HG03521 (cell line): ENCODE results near the gene SERPINB5.

Source experiments
- ATAC-seq: cut with Tn5 transposase; IDR thresholded peaks from one replicate; pipeline ENCODE4 v1.9.1; 2021; ENCODE audit warnings: mild to moderate bottlenecking, moderate library complexity; ENCODE audit not compliant: unreplicated experiment

Gene SERPINB5

DNA sequence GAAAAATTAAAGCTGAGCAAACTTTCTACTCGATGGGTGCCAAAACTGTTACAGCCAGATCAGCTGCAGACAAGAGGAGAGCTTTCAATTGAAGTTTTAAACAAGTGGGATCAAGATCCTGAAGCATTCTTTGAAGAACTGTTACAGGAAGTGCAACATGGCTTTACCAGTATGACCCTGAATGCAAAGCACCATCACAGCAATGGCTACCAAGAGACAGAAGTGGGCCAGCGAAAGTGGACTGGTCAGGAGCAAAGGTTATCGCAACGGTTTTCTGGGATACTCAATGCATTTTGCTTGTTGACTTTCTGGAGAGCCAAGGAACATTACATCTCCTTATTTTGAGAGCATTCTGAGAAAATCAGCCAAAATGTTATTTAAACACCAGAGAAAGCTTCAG lies 9.1 kb upstream of the SERPINB5 start:
- no peak for ATAC-seq

DNA sequence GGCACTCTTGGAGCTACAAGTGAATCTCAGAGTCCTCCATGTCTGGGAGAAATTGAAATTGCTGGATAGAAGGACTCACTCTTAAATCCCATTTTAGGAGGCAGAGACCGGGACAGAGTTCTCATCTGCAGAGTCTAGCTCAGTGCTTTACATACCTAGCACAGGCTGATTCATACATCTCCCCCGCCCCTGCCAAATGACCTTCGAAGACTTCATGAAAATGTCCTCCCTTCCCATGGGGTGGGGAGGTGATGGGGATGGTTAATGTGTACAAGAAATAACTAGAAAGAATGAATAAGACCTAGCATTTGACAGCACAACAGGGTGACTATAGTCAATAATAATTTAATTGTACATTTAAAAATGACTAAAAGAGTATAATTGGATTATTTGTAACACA lies 8.2 kb upstream of the SERPINB5 start:
- no peak for ATAC-seq

DNA sequence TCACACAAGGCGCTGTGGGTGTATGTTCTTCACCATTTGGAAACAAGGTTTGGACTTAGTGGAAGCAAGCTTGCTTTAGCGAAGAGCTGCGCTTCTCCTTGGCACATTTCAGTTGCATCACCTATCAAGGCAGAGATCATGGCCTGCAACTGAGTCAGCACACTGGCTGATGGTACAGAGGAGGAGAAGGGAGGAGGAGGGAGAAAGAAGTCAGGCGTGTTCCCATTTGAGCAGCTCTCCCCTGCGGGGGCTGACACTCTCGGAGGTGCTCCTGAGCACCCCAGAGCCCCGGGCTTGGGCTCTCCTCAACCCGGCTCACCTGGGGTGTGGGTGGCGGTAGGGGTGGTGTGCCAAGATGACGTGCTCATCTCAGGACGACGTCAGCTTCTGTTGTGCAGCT lies 6.0 kb upstream of the SERPINB5 start:
- no peak for ATAC-seq

DNA sequence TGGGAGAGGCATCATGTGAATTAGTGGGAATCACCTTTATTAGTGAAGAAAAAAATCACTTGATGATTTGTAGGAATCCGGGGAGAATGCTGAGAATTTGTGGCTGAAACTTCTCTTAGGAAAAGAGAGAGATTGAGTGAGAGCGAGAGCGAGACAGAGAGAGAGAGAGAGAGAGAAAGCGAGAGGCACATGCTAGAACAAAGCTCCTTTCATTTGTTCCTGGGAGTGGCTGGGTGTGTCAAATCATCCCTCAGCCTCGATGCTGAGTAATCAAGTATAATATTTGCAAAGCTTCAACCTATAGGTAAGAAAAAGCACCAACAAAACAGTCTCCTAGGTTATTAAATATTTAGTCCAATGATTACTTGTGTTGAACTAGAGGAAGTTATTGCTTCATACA lies 4.4 kb upstream of the SERPINB5 start:
- ATAC-seq = no peak

DNA sequence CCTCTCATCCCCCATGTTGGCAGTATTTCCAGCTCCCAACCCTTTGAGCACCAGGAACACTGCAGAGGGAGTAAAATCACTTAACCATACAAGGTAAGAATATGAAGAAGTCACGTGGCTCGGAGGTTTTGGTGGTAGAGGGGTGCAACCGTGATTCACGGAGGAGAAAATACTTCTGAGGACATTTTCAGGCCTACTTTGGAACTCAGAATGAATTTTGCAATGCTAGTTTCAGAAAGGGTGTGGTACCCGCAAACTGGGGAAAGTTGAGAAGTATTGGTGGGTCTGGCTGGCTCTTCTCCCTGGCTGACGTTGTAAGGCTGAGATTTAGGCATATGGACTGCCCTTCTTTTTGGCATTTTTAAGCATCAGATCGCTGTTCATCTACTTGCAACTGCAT lies 442 bp downstream of the SERPINB5 start:
- no peak for ATAC-seq

DNA sequence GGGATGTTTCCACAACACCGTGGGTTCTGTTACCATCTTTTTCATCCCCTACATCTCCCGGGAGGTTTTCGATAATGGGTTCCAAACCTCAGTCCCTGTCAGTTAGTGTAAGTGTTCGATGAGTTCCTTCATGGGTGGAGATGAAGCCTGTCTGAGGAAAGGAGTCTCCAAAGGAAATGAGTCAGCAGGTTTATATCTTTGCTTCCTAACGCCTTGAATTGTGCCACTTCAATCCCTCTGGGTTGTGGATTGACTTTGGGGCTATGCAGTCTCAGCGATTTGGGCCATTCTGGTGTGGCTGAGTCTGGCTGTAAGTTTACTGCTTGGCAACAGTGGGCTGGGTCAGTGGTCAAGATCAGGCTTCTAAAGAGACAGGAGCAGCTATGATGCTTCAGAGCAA lies 1.2 kb downstream of the SERPINB5 start:
- no peak for ATAC-seq

DNA sequence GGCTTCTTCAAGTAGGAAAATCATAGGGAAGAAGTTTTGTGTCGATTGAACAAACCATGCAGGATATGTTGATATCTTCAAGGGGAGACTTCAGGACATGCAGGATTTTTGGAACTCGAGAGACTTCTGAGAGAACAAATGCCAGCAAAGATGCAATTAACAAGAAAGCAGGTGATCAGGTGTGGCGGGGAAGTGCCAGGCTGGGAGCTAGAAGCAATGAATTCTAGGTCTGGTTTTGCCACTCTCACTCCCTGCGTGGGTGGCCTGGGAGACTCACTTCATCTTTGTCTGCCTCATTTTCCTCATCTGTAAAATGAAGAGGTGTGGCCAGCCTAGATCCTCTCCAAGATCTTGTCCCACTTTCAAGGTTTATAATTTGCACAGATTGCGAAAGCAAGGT lies 3.1 kb downstream of the SERPINB5 start:
- no peak for ATAC-seq

DNA sequence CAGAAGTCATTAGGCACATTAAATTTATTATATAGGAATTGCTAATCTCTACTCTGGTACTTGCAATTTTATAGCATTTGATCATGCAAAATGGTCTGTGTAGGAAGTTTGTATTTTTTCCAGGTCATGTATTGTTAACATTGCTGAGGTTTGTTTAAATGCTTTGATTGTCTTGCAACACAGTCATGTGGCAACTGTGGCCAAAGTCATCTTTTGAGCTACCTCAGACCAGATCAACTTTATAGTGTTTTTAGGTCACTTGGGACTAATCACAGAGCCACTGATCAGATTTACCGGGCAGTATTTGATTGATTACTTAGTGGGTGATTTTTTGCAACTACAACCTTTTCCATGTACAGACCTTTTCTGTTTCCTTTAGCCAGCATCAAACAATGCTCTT lies 3.7 kb downstream of the SERPINB5 start:
- no peak for ATAC-seq

DNA sequence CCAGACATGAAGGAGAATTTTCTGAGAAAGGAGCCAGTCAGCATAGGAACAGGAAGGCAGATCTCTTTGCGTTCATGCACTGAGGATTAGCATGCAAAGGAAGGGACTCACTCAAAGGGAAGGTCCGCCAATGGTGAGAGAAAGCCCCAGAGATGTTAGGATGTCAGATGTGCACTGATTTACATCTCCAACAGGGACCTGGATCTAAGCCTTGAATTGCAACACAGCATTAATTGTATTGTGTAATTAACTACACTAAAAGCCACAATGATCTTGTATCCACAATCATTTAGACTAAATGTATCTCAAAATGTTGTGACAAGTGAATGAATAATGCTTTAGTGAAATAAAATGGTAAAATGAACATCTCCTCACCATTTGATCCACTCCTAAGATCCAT lies 4.2 kb downstream of the SERPINB5 start:
- no peak for ATAC-seq

DNA sequence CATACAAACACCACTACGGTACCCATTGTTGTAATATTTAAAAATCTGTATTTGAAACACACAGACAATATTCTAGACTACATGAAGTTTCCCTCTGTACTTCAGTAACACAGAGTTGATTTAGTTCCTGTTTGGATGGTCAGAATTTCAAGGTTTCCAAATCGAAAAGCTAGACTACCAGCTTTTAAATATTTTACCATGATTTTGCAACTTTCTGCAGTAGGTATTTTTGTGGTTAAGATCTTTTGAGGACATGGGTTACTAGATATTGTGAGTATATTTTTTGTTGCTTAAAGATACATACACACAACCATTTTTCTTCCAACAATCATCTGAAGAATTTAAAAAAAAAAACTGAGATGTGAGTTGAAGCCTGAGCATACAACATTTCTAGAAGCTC lies 10.9 kb downstream of the SERPINB5 start:
- ATAC-seq = no peak

DNA sequence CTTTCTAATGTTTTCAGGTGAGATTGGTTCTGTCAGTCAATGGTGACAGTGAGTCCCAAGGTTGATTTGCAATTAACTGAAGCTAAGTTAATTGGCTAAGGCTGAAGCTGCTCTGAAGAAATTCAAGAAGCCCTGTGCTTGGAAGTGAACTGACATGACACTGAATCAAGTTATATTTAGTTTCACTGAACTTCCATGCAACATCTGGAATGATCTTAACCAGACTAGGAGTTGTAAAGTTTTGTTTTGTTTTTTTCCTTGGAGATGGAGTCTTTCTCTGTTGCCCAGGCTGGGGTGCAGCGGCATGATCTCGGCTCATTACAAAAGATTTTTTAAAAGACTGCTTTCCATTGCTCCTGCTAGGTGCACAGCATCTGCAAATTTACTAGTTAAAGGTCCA lies 11.4 kb downstream of the SERPINB5 start:
- no peak for ATAC-seq

DNA sequence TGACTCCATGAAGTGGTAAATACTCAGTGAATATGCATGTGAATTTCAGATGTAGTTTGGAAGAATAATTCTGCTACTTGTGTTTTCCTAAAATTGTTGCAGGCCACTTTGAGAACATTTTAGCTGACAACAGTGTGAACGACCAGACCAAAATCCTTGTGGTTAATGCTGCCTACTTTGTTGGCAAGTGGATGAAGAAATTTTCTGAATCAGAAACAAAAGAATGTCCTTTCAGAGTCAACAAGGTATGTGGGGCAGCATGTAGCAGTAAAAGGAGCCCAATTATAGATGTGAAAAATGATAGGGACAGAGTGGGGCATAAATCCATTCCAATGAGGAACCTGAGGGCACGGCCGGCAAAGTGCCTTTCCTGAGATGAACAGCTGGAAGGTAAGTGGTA lies 16.1 kb downstream of the SERPINB5 start:
- ATAC-seq = no peak

DNA sequence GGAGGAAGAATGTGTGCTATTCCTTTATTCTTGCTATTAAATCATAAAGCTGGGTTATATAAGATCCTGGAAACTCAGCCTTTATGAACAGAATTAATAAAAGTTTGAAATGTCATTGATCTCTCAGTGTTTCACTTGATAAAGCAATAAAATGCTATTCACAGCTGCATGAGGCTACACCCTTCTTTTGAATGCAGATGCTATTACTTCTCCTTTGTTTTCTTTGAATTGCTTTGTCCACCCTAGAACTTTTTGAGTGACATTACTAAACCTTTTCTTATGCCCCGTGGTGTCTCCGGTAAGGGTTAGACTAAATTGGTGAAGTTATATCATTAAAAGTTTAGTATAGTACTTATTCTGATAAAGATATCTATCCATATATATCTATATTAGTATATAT lies 18.9 kb downstream of the SERPINB5 start:
- ATAC-seq = no peak

DNA sequence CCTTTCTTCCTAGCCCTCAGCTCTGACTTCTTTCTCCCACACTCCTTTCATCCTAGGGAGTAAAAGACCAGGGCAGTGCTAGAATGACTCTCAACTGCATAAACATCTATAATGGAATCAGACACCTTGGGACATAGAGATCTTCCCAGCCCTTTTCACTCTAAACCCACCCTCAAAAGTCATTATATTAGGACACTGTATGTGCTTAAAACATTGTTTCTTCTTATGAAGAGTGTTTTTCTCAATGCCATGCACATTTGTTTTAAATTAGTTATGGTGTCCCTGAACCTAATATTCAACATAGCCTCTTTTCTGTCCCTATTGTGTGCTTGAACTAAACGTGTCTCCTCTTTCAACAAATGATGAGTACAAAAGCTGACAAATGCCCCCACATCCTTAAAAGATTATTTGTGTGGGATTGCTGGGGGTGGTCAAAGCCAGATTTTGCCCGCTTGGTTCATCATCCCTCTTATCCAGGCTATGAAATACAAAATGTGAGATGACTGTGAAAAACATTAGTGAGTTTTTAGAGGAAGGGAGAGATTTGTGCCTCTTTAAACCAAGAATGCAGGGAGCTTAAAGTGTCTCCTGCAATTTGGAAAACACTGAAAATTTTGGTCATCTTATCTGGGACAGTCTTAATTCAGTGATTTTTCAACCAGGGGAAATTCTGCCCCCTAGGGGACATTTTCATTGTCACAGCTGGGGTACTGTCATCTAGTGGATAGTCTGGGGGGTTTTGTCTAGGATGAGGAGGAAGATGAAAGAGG lies 29.0 kb downstream of the SERPINB5 start:
- ATAC-seq = peak; percentile 58

DNA sequence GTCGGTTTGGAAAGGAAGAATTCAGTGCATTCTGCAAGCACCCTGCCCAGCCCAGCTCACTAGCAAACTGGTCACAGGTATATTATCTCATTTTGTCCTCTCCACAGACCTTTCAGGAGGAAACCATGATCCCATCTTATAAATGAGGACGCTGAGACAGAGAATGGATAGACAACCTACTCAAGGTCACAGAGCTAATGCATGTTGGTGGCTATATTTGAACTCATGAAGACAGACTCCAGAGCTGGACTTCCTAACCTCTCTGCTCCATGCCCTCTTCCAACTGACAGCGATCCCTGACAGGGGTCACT lies 29.5 kb downstream of the SERPINB5 start:
- no peak for ATAC-seq

DNA sequence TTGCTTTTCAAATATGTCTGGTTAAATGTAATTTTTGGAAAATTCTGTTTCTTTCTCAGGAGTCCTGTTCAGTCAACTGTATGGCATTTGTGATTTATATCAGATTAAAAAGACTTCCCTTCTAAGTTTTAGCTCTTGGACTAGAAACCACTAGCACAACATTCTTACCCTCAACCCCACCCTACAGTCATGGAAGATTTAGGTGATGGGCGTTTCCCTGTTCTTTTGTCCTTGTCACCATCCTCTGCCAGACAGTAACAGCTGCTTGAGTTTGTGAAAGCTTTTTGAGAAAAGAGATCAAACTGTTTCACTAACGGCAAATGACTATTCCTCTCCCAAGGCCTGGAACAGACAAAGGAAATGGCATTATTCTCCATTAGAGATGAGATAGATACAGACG lies 31.8 kb downstream of the SERPINB5 start:
- no peak for ATAC-seq

DNA sequence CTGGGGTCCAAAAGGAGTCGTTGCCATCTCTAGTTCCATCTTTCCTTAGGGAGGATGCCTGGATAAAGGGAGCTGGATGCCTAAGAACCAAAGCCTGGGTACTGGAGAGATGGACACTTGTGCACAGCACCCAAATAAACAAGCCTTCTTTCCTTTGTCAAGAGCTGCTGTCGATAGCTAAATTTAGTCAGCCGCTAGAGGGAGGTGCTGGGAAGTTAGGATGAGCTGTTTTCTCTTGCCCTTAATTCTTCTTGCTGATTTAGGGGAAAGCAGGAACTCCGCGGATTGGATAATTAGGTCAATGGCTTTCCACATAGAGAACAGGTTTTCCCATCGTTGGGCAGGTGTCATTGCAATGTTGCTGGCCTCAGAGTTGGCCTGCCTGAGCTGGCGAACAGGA lies 34.5 kb downstream of the SERPINB5 start:
- no peak for ATAC-seq

DNA sequence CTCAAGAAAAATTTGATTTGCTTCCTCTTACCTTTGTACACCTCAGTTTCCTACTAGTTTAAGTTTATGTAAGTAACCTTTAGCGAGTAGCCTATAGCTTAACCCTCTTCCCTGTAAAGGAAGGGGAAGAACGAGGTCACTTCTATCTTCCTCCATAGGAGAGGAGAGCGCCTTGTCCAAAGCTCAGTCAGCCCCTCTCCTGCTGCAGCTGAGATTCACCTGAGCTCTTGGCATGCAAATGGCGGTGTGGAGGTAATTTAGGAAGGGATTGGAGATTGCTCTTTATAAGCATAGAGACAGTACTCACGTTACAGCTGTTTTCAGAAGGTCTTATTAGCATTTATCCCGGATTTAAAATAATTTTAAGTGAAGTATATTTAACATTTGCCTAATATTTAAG lies 37.6 kb downstream of the SERPINB5 start:
- no peak for ATAC-seq

DNA sequence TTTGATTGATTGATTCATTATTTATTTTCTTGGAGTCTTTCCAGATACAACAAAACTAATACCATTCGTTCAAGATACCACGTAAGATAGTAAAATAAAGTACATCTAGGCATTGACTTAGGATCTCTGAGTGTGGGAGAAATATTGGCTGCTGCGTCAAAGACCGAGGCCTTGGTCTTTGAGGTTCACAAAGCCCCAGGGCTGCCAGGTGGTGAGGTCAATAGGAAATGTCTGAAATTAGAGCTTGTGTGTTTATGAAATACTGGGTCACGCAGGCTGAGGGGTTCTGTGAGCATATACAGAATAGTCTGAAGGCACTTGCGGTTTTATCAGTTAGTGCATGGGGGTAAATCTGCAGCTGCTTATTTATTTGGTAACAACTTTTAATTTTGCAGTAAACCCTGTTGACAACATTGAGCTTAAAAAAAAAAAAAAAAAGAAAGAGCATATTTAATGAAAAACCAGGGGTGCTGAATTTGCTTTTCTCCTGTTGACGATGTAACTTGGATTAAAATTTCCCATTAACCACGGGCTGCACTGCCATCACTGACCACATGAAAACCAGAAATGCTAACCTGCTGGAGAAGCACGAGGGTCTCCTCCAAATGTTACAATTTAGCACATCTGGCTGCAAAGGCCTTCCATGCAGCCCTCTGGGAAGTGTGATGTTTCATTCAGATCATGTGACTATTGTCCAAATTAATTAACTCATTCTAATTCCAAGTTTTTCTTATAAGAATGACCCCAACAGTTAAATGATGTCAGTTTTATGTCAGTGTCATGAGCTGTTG lies 38.3 kb downstream of the SERPINB5 start:
- ATAC-seq = no peak

DNA sequence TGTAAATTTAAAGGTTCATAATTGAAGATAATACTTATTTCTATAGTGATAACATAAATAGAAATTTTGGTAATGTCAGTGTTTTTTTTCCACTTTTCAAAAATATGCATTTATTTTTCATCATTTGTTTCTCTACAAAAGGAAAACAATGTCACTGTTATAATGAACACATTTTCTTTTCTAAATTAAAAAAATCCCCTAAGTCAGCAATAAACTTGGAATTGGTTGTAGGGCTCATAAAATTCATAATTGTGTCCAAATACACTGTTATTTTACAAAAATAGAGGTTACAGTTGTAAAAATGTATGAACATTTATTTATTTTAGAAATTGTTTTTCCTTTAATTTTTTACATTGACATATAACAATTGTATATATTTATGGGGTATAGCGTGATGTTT lies 39.0 kb downstream of the SERPINB5 start:
- no peak for ATAC-seq

DNA sequence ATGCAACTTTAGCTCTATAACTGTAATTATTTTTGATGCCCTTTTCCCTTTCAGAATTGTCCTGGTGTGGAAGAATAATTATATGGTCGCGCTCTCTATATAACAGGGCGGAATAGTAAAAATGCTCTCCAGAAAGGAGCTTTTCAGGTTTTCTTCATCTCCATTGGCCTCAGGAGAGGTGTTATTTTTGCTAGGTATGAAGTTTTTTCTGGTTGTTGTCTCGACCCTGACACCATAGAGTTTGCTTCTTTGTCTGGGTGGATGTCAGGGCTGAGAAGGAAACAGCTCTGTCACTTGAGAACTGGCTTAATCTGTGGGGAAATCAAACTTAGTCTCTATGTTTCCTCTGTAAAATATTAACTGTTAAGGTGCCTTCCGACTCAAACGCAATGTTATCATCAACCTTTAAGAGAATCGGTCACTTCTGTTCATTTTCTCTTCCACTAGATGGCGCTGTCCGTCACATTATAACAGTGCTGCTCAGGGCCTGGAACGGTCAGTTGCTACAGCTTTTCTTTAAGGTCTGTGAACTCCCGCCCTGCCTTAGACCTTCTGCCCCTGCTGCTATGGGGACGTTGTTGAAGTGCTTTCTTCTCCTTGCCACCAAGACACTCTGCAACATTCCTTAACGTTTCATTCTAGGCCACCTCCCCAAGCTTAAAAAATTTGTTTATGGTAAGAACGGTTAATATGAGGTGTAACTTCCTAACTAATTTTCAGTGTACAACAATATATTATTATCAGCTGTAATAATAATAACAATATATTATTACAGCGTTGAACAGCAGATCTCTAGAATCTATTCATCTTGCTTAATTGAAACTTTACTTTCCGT lies 41.6 kb downstream of the SERPINB5 start:
- peak; percentile 88 for ATAC-seq
